Stimulated activated CD8-positive, alpha-beta memory T cell treated with anti-CD3 and anti-CD28 coated beads, Interleukin-2, amount 100 ng/mL, for 1 hour (primary cell): ENCODE results near the gene MLKL.
"Not testable (repeated sequence)": the region's sequence is repeated elsewhere in the genome, so short reads cannot be mapped to it uniquely, and the experiment has no call there.

Source experiments
- DNase-seq, 2 donors: peaks; one replicate each; pipeline ENCODE4 v3.0.0-alpha.2; 2020; ENCODE audit warnings: low read depth in 2 of 2

Gene MLKL

GRCh38 chr16:74700116-74700437 lies 585 bp downstream of the MLKL start:
- peak in 1 of 2 donors; percentile 4 for DNase-seq

- no peak for DNase-seq
Measured at GRCh38 chr16:74699666-74700065, 996 bp downstream of the MLKL start.

- DNase-seq: no peak
Measured at GRCh38 chr16:74698222-74698621, 2.4 kb downstream of the MLKL start.

- DNase-seq: peak; percentile 15 to 23
Measured at GRCh38 chr16:74695450-74696422, 4.9 kb downstream of the MLKL start.

- no peak for DNase-seq
Measured at GRCh38 chr16:74691093-74691855, 9.4 kb downstream of the MLKL start.

DNA sequence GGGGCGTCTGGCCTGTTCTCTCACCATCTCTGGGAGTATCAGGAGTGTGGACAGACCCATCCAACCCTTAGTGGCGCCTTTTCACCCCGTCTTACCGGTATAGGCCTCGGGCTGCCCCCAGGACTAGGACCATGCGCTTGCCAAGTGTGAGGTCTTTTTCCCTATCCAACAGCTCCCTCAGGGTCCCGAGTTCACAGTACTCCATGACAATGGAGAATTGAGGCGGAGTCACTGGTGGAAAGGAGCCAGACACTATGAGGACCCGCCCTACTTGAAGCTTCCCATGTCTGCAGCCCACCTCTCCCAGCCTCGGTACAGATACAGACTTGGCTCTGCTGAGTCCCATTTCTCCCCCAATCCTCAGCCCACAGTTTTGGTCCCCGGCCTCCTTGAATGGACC lies 18.1 kb downstream of the MLKL start:
- DNase-seq: no peak

- no peak for DNase-seq
Measured at GRCh38 chr16:74680681-74681080, 20.0 kb downstream of the MLKL start.

DNA sequence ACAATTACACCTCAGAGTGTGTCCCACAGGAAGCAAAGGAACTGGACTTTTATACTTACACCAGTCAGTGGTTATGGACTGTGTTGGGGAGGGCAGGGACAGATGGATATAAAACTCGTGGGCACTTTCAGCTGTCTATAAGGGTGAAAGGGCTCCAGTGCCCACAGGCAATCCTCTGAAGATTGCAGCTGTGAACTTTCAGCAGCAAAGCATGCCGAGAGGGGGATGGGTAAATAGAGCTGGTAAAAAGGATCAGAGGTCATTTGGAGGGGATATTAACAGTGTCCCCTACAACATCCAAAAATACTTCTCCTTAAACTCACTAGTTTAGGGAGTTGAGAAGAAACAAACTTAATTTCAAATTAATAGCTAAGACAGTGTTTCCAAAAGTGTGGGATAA lies 20.7 kb downstream of the MLKL start:
- DNase-seq: no peak

- no peak for DNase-seq
Measured at GRCh38 chr16:74677868-74678267, 22.8 kb downstream of the MLKL start.

- DNase-seq: no peak
Measured at GRCh38 chr16:74673876-74674275, 26.8 kb downstream of the MLKL start.

DNA sequence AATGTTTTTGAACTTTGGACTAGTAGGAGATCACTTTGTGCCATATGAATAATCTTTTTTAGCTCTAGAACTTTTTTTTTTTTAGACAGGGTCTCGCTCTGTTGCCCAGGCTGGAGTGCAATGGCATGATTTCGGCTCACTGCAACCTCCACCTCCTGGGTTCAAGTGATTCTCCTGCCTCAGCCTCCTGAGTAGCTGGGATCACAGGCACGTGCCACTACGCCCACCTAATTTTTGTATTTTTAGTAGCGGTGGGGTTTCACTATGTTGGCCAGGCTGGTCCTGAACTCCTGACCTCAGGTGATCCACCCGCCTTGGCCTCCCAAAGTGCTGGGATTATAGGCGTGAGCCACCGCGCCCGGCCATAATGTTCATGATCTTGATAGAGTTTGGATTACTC lies 31.8 kb downstream of the MLKL start:
- DNase-seq: not testable (repeated sequence)

- no peak for DNase-seq
Measured at GRCh38 chr16:74667255-74667700, 33.4 kb downstream of the MLKL start.

- DNase-seq: peak; percentile 88 to 92
Measured at GRCh38 chr16:74666425-74667254, 34.0 kb downstream of the MLKL start, which contains the start of gene RFWD3. Gene RFWD3 (minus strand): TSS chr16:74666877. CDS start chr16:74661449, 5,428 bp downstream.

DNA sequence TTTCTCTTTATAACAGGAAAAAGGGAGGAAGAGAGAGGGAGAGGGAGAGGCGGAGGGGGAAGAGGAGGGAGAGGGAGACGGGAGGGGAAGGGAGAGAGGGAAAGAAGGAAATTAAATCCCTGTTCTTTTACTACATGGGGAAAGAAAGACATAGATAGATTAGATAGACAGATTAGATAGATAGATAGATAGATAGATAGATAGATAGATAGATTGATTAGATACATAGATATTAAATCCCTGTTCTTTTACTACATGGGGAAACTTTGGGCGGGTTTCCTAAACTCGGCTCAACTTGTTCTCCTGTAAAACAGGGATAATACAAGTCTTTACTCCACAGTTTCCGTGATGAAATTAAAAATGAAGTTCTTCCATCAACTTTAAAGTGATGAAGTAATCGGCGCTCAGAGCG lies 34.6 kb downstream of the MLKL start:
- no peak for DNase-seq

- no peak for DNase-seq
Measured at GRCh38 chr16:74661064-74661463, 39.6 kb downstream of the MLKL start.

DNA sequence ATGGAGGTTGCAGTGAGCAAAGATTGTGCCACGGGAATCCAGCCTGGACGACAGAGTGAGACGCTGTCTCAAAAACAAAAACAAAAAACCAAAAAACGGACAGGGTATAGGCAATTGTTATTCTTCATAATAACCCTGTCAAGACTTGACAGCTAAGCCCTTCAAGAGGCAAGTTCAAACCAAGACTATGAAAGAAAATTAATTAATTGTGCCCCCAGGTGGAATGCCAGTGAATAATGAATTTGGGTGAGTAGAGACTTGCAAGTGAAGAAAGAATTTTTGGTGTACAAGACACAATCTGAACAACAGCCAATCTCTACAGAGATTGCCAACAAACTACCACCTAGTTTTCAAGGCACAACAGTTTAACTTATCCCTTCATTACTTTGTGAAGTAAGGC lies 40.3 kb downstream of the MLKL start:
- DNase-seq: no peak

DNA sequence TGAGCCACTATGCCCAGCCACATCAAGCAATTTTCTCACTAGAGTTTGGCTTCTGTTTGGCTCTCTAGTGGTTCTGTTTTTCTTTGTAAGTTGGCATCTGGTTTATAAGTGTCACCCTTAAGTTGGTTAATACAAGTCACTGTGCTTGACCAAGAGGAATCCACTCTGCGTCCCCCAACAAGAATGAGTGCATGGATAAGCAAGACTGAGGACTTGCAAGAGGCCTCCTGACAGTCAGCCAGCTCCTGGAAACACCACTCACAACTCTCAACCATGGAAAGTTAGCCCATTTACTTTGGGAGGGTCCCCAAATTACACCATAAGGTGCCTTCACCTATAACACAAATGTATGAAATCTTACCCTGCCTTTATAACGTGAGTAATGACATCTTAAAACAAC lies 41.6 kb downstream of the MLKL start:
- DNase-seq: no peak

DNA sequence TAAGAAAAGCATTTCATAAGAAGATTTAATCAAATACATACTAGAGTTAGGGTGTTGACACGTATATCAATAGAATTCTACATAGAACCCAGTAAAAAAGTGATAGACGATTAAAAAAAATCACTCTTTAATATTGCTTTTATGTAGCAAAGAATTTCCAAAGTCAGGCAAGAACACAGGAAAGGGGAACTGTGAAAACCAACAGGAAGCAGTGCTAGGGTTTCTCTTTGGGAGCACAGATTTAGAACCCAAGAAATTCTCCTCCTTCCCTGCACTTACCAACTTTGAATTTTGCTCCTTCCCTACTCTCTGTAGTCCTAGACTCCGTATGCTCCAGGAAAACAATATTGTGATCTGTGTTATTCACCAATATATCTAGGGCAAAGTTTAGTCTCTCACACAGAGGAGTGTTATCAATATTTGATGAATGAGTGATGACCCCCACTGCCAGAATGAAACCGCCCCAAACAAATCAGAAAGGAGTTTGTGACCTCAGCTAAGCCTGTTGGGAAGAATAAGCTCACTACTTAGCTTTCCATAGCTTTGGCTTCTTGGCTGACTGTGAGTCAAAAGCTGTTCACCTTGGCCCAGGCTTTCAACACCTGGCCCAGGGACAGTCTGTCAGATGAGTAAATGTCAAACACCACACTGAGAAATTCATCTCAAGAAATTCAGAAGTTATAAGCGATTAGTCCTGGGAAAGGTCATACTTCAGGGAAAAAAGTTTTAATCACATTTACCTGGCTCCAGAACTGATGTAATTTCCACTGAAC lies 42.6 kb downstream of the MLKL start:
- DNase-seq: no peak

DNA sequence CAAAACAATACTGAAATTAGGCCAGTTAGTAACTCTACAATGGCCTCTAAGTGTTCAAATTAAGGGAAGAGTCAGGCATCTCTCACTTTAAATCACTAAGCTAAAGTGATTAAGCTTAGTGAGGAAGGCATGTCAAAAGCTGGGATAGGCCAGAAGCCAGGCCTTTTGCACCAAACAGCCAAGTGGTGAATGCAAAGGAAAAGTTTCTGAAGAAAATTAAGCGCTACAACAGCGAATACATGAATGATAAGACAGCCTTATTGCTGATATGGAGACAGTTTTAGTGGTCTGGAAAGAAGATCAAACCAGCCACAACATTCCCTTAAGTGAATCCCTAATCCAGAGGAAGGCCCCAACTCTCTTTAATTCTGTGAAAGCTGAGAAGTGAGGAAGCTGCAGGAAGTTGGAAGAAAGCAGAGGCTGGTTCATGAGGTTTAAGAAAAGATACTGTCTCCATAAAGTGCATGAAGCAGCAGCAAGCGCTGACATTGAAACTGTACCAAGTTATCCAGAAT lies 46.1 kb downstream of the MLKL start:
- no peak for DNase-seq

- DNase-seq: not testable (repeated sequence)
Measured at GRCh38 chr16:74652883-74653282, 47.8 kb downstream of the MLKL start.

GRCh38 chr16:74652249-74652648 lies 48.4 kb downstream of the MLKL start:
- no peak for DNase-seq
